ENCODE data around the gene MDK. TPM values are rescaled to one million over a fixed set of nuclear protein-coding genes. Genes with fewer than 3 reads are reported as not detected.

The MDK gene
- total and polyA plus RNA-seq, 2 of the 13 experiments (the other 11 are each of a cell fraction or from before 2014, with no cell fraction given): 312 to 407 TPM

DNA sequence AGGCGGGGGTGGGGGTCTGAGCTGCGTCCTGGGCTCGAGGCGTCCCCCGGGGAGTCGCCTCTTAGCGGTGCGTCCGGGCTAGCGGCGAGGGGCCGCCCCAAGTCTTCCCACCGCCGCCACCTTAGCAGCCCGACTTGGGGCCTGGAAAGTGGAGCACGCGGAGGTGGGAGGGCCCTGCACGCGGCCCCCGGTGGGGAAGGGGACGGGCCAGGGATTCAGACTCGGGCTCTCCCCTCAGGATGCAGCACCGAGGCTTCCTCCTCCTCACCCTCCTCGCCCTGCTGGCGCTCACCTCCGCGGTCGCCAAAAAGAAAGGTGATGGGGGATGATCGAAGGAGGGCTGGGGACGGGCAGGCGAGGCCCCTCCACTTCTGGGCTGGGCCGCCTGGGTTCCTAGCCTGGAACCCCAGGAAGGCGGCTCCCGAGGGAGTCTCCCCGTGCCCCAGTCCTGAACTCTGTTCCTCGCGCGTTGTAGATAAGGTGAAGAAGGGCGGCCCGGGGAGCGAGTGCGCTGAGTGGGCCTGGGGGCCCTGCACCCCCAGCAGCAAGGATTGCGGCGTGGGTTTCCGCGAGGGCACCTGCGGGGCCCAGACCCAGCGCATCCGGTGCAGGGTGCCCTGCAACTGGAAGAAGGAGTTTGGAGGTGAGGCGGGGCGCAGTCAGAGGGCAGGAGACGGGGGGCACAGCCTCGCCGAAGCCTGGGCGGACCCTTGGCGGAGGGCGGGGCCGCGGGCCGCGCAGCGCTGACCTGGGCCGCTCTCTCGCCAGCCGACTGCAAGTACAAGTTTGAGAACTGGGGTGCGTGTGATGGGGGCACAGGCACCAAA, 563 bp downstream of the MDK start (continued):
- TF ChIP-seq, protein P1, sequence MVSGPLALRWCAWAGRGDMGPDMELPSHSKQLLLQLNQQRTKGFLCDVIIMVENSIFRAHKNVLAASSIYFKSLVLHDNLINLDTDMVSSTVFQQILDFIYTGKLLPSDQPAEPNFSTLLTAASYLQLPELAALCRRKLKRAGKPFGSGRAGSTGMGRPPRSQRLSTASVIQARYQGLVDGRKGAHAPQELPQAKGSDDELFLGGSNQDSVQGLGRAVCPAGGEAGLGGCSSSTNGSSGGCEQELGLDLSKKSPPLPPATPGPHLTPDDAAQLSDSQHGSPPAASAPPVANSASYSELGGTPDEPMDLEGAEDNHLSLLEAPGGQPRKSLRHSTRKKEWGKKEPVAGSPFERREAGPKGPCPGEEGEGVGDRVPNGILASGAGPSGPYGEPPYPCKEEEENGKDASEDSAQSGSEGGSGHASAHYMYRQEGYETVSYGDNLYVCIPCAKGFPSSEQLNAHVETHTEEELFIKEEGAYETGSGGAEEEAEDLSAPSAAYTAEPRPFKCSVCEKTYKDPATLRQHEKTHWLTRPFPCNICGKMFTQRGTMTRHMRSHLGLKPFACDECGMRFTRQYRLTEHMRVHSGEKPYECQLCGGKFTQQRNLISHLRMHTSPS (CRISPR knock-in tag; IDR thresholded peaks at IDR 0.05; ENCODE audit: low read depth): peak; percentile 44; the same call in 1 of the 2 replicates
- TF ChIP-seq ZSCAN31 (CRISPR knock-in tag; IDR thresholded peaks at IDR 0.05; ENCODE audit: low read depth): no peak
- TF ChIP-seq MTA1 (CRISPR knock-in tag; IDR thresholded peaks at IDR 0.05; ENCODE audit: borderline replicate concordance): peak; percentile 44; the same call in 1 of the 2 replicates
- TF ChIP-seq ZNF136 (CRISPR knock-in tag; IDR thresholded peaks at IDR 0.05; ENCODE audit: low read depth): no peak
- no peak for TF ChIP-seq FOXP1 (IDR thresholded peaks at IDR 0.05)
- TF ChIP-seq FOXP1 (CRISPR knock-in tag; IDR thresholded peaks at IDR 0.05): no peak
- TF ChIP-seq KAT2B (IDR thresholded peaks at IDR 0.05; ENCODE audit: borderline replicate concordance, low read depth, low read length): no peak
- TF ChIP-seq ZNF160 (CRISPR knock-in tag; IDR thresholded peaks at IDR 0.05): no peak
- TF ChIP-seq, protein P2, sequence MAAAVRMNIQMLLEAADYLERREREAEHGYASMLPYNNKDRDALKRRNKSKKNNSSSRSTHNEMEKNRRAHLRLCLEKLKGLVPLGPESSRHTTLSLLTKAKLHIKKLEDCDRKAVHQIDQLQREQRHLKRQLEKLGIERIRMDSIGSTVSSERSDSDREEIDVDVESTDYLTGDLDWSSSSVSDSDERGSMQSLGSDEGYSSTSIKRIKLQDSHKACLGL (CRISPR knock-in tag; IDR thresholded peaks at IDR 0.05): peak; percentile 63; the same call in 1 of the 2 replicates
- no peak for TF ChIP-seq ZNF10 (CRISPR knock-in tag; IDR thresholded peaks at IDR 0.05; ENCODE audit: borderline replicate concordance, low read depth)
- TF ChIP-seq, protein P3, sequence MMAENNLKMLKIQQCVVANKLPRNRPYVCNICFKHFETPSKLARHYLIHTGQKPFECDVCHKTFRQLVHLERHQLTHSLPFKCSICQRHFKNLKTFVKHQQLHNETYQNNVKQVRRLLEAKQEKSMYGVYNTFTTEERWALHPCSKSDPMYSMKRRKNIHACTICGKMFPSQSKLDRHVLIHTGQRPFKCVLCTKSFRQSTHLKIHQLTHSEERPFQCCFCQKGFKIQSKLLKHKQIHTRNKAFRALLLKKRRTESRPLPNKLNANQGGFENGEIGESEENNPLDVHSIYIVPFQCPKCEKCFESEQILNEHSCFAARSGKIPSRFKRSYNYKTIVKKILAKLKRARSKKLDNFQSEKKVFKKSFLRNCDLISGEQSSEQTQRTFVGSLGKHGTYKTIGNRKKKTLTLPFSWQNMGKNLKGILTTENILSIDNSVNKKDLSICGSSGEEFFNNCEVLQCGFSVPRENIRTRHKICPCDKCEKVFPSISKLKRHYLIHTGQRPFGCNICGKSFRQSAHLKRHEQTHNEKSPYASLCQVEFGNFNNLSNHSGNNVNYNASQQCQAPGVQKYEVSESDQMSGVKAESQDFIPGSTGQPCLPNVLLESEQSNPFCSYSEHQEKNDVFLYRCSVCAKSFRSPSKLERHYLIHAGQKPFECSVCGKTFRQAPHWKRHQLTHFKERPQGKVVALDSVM (CRISPR knock-in tag; IDR thresholded peaks at IDR 0.05): no peak
- no peak for TF ChIP-seq NFE2L2 (IDR thresholded peaks at IDR 0.05; ENCODE audit: low read length)
- no peak; the same call in 1 of the 2 replicates for TF ChIP-seq BRD4 (CRISPR knock-in tag; IDR thresholded peaks at IDR 0.05)
- no peak for TF ChIP-seq ZNF251 (CRISPR knock-in tag; IDR thresholded peaks at IDR 0.05)
- TF ChIP-seq ZNF883 (CRISPR knock-in tag; IDR thresholded peaks at IDR 0.05; ENCODE audit: not compliant biosample characterization): no peak
- TF ChIP-seq ZNF577 (CRISPR knock-in tag; IDR thresholded peaks at IDR 0.05; ENCODE audit: borderline replicate concordance, low read depth): no peak
- peak; percentile 30 for TF ChIP-seq SAP130 (CRISPR knock-in tag; IDR thresholded peaks at IDR 0.05; ENCODE audit: low read depth)
- TF ChIP-seq ETV5 (CRISPR knock-in tag; IDR thresholded peaks at IDR 0.05; ENCODE audit: borderline replicate concordance): 0 out of 2 replicates have a peak, but pooled peaks have one; percentile 20
- TF ChIP-seq MAF1 (CRISPR knock-in tag; IDR thresholded peaks at IDR 0.05; ENCODE audit: borderline replicate concordance): no peak
- TF ChIP-seq TBL1XR1 (IDR thresholded peaks at IDR 0.05; ENCODE audit: borderline replicate concordance, low read length, partially characterized antibody): no peak
- TF ChIP-seq MBNL3 (CRISPR knock-in tag; conservative IDR thresholded peaks at IDR 0.05): no peak
- TF ChIP-seq HOXA7 (CRISPR knock-in tag; IDR thresholded peaks at IDR 0.05): no peak
- TF ChIP-seq EEA1 (CRISPR knock-in tag; IDR thresholded peaks at IDR 0.05; ENCODE audit: borderline replicate concordance): no peak
- no peak for TF ChIP-seq AHR (CRISPR knock-in tag; IDR thresholded peaks at IDR 0.05)
- TF ChIP-seq TP53 (CRISPR knock-in tag; conservative IDR thresholded peaks at IDR 0.05): no peak
- TF ChIP-seq ZNF367 (CRISPR knock-in tag; IDR thresholded peaks at IDR 0.05; ENCODE audit: borderline replicate concordance): no peak
- no peak for TF ChIP-seq DR1 (CRISPR knock-in tag; IDR thresholded peaks at IDR 0.05)
- no peak for TF ChIP-seq POLR2A (IDR thresholded peaks at IDR 0.05; ENCODE audit: insufficient read depth in 1 of 2, low read depth in 2 of 2, low read length in 2 of 2)
- peak; percentile 43; the same call in 1 of the 2 replicates for TF ChIP-seq SALL1 (CRISPR knock-in tag; IDR thresholded peaks at IDR 0.05)

Measured in HepG2 (cell line).